Osteoblast (primary cell): ENCODE results near the gene PHF13. TPM values are rescaled to one million over a fixed set of nuclear protein-coding genes. Genes with fewer than 3 reads are reported as not detected.
"Not testable (repeated sequence)": the region's sequence is repeated elsewhere in the genome, so short reads cannot be mapped to it uniquely, and the experiment has no call there.

Experiments
- DNase-seq: peaks from one replicate; pipeline ENCODE4 v3.0.0; 2011; ENCODE audit warnings: low spot score, mixed read lengths; ENCODE audit not compliant: insufficient read length; ENCODE audit errors: missing footprints
- H2AFZ ChIP-seq: 2 replicates; pipeline ENCODE4 v1.6.0; 2011; ENCODE audit warnings: mild to moderate bottlenecking, low read length
- H3K27ac ChIP-seq: 2 replicates; pipeline ENCODE4 v1.5.1; 2011; ENCODE audit warnings: mild to moderate bottlenecking, low read depth, low read length, moderate library complexity
- H3K27me3 ChIP-seq: 2 replicates; pipeline ENCODE4 v1.6.0; 2012; ENCODE audit warnings: mild to moderate bottlenecking, control low read depth, inconsistent platforms, low read length, moderate library complexity; ENCODE audit not compliant: insufficient read depth
- H3K36me3 ChIP-seq: 2 replicates; pipeline ENCODE4 v1.5.1; 2011; ENCODE audit warnings: mild to moderate bottlenecking, low read length, control low read depth, moderate library complexity; ENCODE audit not compliant: insufficient read depth
- H3K4me1 ChIP-seq: 2 replicates; pipeline ENCODE4 v1.5.1; 2011; ENCODE audit warnings: mild to moderate bottlenecking, low read length, control low read depth, moderate library complexity; ENCODE audit not compliant: insufficient read depth
- H3K4me2 ChIP-seq: 2 replicates; pipeline ENCODE4 v1.6.0; 2011; ENCODE audit warnings: mild to moderate bottlenecking, low read length; ENCODE audit not compliant: insufficient read depth
- H3K4me3 ChIP-seq: fragments of 200-600 bp; sonication (generic); 3 replicates; pipeline ENCODE4 v1.5.1; 2012; ENCODE audit warnings: mild to moderate bottlenecking, low read length, inconsistent platforms; ENCODE audit not compliant: insufficient read depth
- H3K79me2 ChIP-seq: 2 replicates; pipeline ENCODE4 v1.6.0; 2012; ENCODE audit warnings: mild to moderate bottlenecking, low read length, control low read depth, inconsistent platforms; ENCODE audit not compliant: insufficient read depth
- H3K9me3 ChIP-seq: 2 replicates; pipeline ENCODE4 v1.5.1; 2011; ENCODE audit warnings: low read depth, low read length, control low read depth
- H4K20me1 ChIP-seq: 2 replicates; pipeline ENCODE4 v1.6.0; 2012; ENCODE audit warnings: mild to moderate bottlenecking, low read length, control low read depth; ENCODE audit not compliant: insufficient read depth
- total RNA-seq: library from RNA; depleted of rRNA; stranded (reverse); fragments of >200 nt; gene quantifications from 2 replicates; pipeline ENCODE4 v1.2.3, GENCODE V29; 2012
- TF ChIP-seq, protein P1 (sequence below): IDR thresholded peaks from 2 replicates; pipeline ENCODE4 v1.5.1; 2011; ENCODE audit warnings: mild to moderate bottlenecking, low read depth, low read length, moderate library complexity; ENCODE audit errors: extremely low read depth

Gene PHF13
- total RNA-seq, 1 donor = 13.4 TPM

DNA sequence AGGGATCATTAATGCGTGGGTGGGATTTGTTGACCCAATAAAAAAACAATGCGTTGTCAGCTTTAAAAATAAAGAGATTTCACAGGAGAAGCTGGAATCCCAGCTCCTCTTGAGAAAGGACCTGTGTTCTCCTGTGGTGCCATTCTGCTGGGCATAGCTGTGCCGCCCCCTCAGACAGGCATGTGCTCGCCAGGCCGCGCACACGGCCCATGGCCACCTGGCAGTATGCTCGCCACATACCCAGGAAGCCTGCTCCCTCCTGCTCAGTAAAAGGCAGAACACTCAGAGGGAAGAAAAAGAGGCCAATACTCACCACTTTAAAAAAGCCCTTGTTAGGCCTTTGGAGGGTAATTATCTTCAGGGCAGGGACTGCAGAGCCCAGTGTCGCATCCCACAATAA, 24.2 kb downstream of the PHF13 start:
- Histone ChIP-seq H3K36me3 (peaks cover 60% of the 10 kb centered on the region), H3K27me3 (no peaks in the 10 kb centered on the region), H3K4me3 (no peak overlapping the region), H3K9me3 (no peaks in the 10 kb centered on the region), H2AFZ (no peak overlapping the region), H3K27ac (peak overlapping the region; percentile 5), H3K4me2 (peak overlapping the region; percentile 40), H4K20me1 (no peaks in the 10 kb centered on the region), H3K79me2 (no peaks in the 10 kb centered on the region), H3K4me1 (no peaks in the 10 kb centered on the region)
- TF ChIP-seq, protein P1, sequence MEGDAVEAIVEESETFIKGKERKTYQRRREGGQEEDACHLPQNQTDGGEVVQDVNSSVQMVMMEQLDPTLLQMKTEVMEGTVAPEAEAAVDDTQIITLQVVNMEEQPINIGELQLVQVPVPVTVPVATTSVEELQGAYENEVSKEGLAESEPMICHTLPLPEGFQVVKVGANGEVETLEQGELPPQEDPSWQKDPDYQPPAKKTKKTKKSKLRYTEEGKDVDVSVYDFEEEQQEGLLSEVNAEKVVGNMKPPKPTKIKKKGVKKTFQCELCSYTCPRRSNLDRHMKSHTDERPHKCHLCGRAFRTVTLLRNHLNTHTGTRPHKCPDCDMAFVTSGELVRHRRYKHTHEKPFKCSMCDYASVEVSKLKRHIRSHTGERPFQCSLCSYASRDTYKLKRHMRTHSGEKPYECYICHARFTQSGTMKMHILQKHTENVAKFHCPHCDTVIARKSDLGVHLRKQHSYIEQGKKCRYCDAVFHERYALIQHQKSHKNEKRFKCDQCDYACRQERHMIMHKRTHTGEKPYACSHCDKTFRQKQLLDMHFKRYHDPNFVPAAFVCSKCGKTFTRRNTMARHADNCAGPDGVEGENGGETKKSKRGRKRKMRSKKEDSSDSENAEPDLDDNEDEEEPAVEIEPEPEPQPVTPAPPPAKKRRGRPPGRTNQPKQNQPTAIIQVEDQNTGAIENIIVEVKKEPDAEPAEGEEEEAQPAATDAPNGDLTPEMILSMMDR = no peak
- DNase-seq = no peak

DNA sequence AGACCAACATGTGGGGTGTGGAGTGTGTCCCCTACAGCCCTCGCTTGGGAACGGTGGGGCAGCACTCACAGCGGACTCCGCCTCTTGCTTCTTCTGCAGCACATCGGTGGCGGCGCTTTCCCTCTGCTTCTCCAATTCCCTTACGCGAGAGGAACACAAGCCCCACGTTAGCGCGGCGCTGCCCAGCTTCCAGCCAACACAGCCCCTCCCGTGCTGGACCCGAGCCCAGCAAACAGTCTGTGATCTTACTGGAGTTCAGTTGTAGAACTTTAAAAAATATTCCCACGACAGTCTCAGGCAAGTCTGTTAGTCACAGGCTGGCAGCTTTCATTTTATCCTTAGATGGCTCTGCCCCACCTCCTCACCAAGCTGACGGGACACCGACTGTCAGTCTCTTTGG, 24.7 kb downstream of the PHF13 start:
- Histone ChIP-seq H2AFZ (no peak overlapping the region), H3K9me3 (no peaks in the 10 kb centered on the region), H3K27ac (peak overlapping the region; percentile 33), H3K36me3 (peaks cover 60% of the 10 kb centered on the region), H3K4me1 (no peaks in the 10 kb centered on the region), H3K4me2 (peak overlapping the region; percentile 40), H3K4me3 (peak overlapping the region; percentile 13), H3K79me2 (no peaks in the 10 kb centered on the region), H3K27me3 (no peaks in the 10 kb centered on the region), H4K20me1 (no peaks in the 10 kb centered on the region)
- DNase-seq = peak; percentile 97
- TF ChIP-seq, protein P1 = no peak

DNA sequence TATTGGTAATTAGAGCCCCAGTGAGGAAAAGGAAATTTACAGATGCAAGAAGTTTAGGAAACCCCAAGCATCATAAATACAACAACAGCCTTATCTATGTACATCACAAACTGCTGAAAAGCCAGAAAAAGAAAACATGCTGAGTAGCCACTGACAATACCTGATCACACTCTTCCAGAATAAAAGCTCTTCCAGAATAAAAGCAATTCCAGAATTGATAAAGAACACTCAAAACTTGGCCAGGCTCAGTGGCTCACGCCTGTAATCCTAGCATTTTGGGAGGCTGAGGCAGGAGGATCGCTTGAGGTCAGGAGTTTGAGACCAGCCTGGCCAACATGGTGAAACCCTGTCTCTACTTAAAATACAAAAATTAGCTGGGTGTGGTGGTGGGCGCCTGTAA, 27.3 kb downstream of the PHF13 start:
- not testable (repeated sequence) for H2AFZ ChIP-seq, H3K4me3 ChIP-seq, H3K79me2 ChIP-seq, H3K4me1 ChIP-seq, H3K4me2 ChIP-seq, H3K27me3 ChIP-seq, H3K9me3 ChIP-seq, H4K20me1 ChIP-seq, DNase-seq, H3K27ac ChIP-seq
- peaks cover 44% of the 10 kb centered on the region for H3K36me3 ChIP-seq

DNA sequence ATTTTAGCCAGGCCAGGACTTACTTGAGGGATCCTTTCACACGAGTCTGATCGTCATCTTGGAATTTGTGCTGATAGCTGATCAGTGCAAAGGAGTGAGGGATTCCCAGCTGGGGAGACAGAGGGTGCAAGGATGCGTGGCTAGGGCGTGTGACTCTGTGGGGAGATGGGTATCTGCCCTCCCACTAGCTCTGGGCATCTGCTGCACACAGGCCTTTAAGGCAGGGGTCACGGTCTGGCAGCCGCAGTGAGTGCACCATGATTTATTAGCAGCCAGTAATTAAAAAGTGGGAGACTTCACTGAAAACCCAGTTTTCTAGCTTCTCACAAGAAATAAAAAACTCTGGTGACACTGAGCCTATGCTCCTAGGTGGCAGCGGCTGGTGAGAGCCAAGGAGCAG, 31.5 kb downstream of the PHF13 start:
- peak; percentile 59 for DNase-seq
- Histone ChIP-seq H2AFZ (no peak overlapping the region), H3K4me2 (no peak overlapping the region), H3K27ac (no peak overlapping the region), H3K4me1 (no peaks in the 10 kb centered on the region), H4K20me1 (peaks cover 3% of the 10 kb centered on the region), H3K27me3 (no peaks in the 10 kb centered on the region), H3K79me2 (no peaks in the 10 kb centered on the region), H3K9me3 (no peaks in the 10 kb centered on the region), H3K36me3 (peaks cover 13% of the 10 kb centered on the region), H3K4me3 (no peak overlapping the region)
- TF ChIP-seq, protein P1 = no peak
